Liver (tissue), 9 donors: ENCODE results near the gene GRM2. TPM values are rescaled to one million over a fixed set of nuclear protein-coding genes. Genes with fewer than 3 reads are reported as not detected.

ENCODE experiments used
- DNase-seq: peaks from one replicate; pipeline ENCODE4 v3.0.0-alpha.2; 2017; ENCODE audit warnings: low spot score
- H3K27ac ChIP-seq, 2 donors: one replicate each; pipeline ENCODE4 v1.7.0; 2013; ENCODE audit warnings: inconsistent platforms in 2 of 2, low read length in 2 of 2, control low read depth in 1 of 2, low read depth in 1 of 2, mild to moderate bottlenecking in 1 of 2
- H3K27me3 ChIP-seq, 4 donors: one replicate each; pipeline versions ENCODE4 v1.6.1 to v1.7.0; 2013; ENCODE audit warnings: low read length in 3 of 4, inconsistent platforms in 1 of 4, mild to moderate bottlenecking in 1 of 4, moderate library complexity in 1 of 4; ENCODE audit not compliant: control insufficient read depth in 4 of 4, insufficient read depth in 4 of 4
- H3K36me3 ChIP-seq, 4 donors: one replicate each; pipeline versions ENCODE4 v1.6.1 to v1.7.0; 2013; ENCODE audit warnings: low read length in 3 of 4, mild to moderate bottlenecking in 3 of 4, low read depth in 1 of 4, moderate library complexity in 1 of 4; ENCODE audit not compliant: control insufficient read depth in 4 of 4, insufficient read depth in 3 of 4
- H3K4me1 ChIP-seq, 4 donors: one replicate each; pipeline versions ENCODE4 v1.6.1 to v1.7.0; 2013; ENCODE audit warnings: low read length in 3 of 4, mild to moderate bottlenecking in 3 of 4, moderate library complexity in 1 of 4; ENCODE audit not compliant: control insufficient read depth in 4 of 4, insufficient read depth in 4 of 4
- H3K4me3 ChIP-seq, 3 donors: one replicate each; pipeline versions ENCODE4 v1.6.1 to v1.7.0; 2013; ENCODE audit warnings: low read length in 3 of 3, control low read depth in 1 of 3, low read depth in 1 of 3, mild to moderate bottlenecking in 1 of 3
- H3K9ac ChIP-seq, 2 donors: one replicate each; pipeline ENCODE4 v1.7.0; 2013; ENCODE audit warnings: low read length in 2 of 2, mild to moderate bottlenecking in 2 of 2, moderate library complexity in 2 of 2, control low read depth in 1 of 2, low read depth in 1 of 2
- H3K9me3 ChIP-seq, 4 donors: one replicate each; pipeline versions ENCODE4 v1.6.1 to v1.7.0; 2013; ENCODE audit warnings: low read length in 3 of 4; ENCODE audit not compliant: control insufficient read depth in 4 of 4
- ATF3 ChIP-seq: IDR thresholded peaks from 2 replicates; pipeline ENCODE4 v1.6.1; 2016; ENCODE audit warnings: antibody characterized with exemption
- CTCF ChIP-seq: fragments of 150-350 bp; IDR thresholded peaks from 2 replicates; pipeline ENCODE4 v1.5.1; 2017; ENCODE audit warnings: improper control_type of control experiment, low read depth, low read length; ENCODE audit not compliant: missing input control
- EGR1 ChIP-seq, 2 donors: IDR thresholded peaks; 2 replicates each; pipeline ENCODE4 v1.6.1; 2016 to 2018; ENCODE audit warnings: antibody characterized with exemption in 2 of 2, low read depth in 2 of 2
- FOXA1 ChIP-seq: IDR thresholded peaks from 2 replicates; pipeline ENCODE4 v1.6.1; 2016; ENCODE audit warnings: antibody characterized with exemption
- FOXA2 ChIP-seq: IDR thresholded peaks from 2 replicates; pipeline ENCODE4 v1.6.1; 2016; ENCODE audit warnings: antibody characterized with exemption
- GABPA ChIP-seq, 2 donors: IDR thresholded peaks in 1 of 2; conservative IDR thresholded peaks in 1 of 2; 2 replicates each; pipeline ENCODE4 v1.6.1; 2016; ENCODE audit warnings: antibody characterized with exemption in 2 of 2, mild to moderate bottlenecking in 1 of 2, moderate library complexity in 1 of 2
- HNF4A ChIP-seq, 2 donors: conservative IDR thresholded peaks; 2 replicates each; pipeline ENCODE4 v1.6.1; 2016; ENCODE audit warnings: antibody characterized with exemption in 2 of 2, mild to moderate bottlenecking in 2 of 2
- HNF4G ChIP-seq: IDR thresholded peaks from 2 replicates; pipeline ENCODE4 v1.6.1; 2016; ENCODE audit warnings: antibody characterized with exemption
- JUND ChIP-seq, 2 donors: IDR thresholded peaks; 2 replicates each; pipeline ENCODE4 v1.6.1; 2016; ENCODE audit warnings: antibody characterized with exemption in 2 of 2
- MAX ChIP-seq: IDR thresholded peaks from 2 replicates; pipeline ENCODE4 v1.6.1; 2016; ENCODE audit warnings: antibody characterized with exemption
- NR2F2 ChIP-seq: IDR thresholded peaks from 2 replicates; pipeline ENCODE4 v1.6.1; 2016; ENCODE audit warnings: antibody characterized with exemption
- RAD21 ChIP-seq, 2 donors: IDR thresholded peaks; 2 replicates each; pipeline ENCODE4 v1.6.1; 2016; ENCODE audit warnings: antibody characterized with exemption in 2 of 2, mild to moderate bottlenecking in 2 of 2
- REST ChIP-seq: IDR thresholded peaks from 2 replicates; pipeline ENCODE4 v1.6.1; 2016; ENCODE audit warnings: antibody characterized with exemption, mild to moderate bottlenecking
- RXRA ChIP-seq, 2 donors: IDR thresholded peaks; 2 replicates each; pipeline ENCODE4 v1.6.1; 2017 to 2018; ENCODE audit warnings: antibody characterized with exemption in 2 of 2, mild to moderate bottlenecking in 1 of 2
- SP1 ChIP-seq: IDR thresholded peaks from 2 replicates; pipeline ENCODE4 v1.6.1; 2018; ENCODE audit warnings: antibody characterized with exemption, mild to moderate bottlenecking
- TAF1 ChIP-seq: conservative IDR thresholded peaks from 2 replicates; pipeline ENCODE4 v1.6.1; 2016; ENCODE audit warnings: antibody characterized with exemption, mild to moderate bottlenecking
- YY1 ChIP-seq: IDR thresholded peaks from 2 replicates; pipeline ENCODE4 v1.6.1; 2016; ENCODE audit warnings: antibody characterized with exemption, mild to moderate bottlenecking
- ZBTB33 ChIP-seq: IDR thresholded peaks from 2 replicates; pipeline ENCODE4 v1.6.1; 2016; ENCODE audit warnings: antibody characterized with exemption
- WGBS: extraction: QIAGEN DNeasy Blood & Tissue Kit; methylation state at CpG from one replicate; pipeline ENCODE4 v1.1.7; 2013; 5-methylcytosine and 5-hydroxymethylcytosine counted together
- polyA plus RNA-seq, 2 donors: library from polyadenylated mRNA; stranded (reverse) in 1 of 2; unstranded in 1 of 2; fragments of 200-250 nt in 1 of 2; fragments of >200 nt in 1 of 2; fragmentation: Nextera tagmentation in 1 of 2; extraction: Ambion mirVana in 1 of 2; gene quantifications; one replicate each; pipeline versions ENCODE4 v1.2.1 to v1.2.3, GENCODE V29; 2013 to 2015
- total RNA-seq, 2 donors: library from RNA; depleted of rRNA; stranded (reverse); fragments of >200 nt; gene quantifications; one replicate each; pipeline ENCODE4 v1.2.3, GENCODE V29; 2014
- donor health status: healthy.
- donor health status: healthy.
- donor health status: healthy.
- donor health status: healthy.
- donor health status: healthy.

Gene GRM2
- total and polyA plus RNA-seq, 4 donors, result 0.02 to 0.08 TPM; not detected in 2

GRCh38 chr3:51712038-51712420, 5.2 kb downstream of the GRM2 start:
- TF ChIP-seq JUND (IDR thresholded peaks at IDR 0.05), result no peak
- no peak for TF ChIP-seq YY1
- TF ChIP-seq TAF1, result no peak
- TF ChIP-seq CTCF, result no peak
- TF ChIP-seq FOXA2, result no peak
- no peak for TF ChIP-seq MAX
- TF ChIP-seq ATF3, result no peak
- TF ChIP-seq RXRA (IDR thresholded peaks at IDR 0.05), result no peak
- TF ChIP-seq FOXA1, result no peak
- 87% methylated on average over 1 of the region's 1 CpG for WGBS

GRCh38 chr3:51712511-51712931, 5.7 kb downstream of the GRM2 start:
- Histone ChIP-seq H3K27me3 (no peaks in the 10 kb centered on the region), H3K4me1 (no peaks in the 10 kb centered on the region), H3K36me3 (no peaks in the 10 kb centered on the region), H3K9me3 (no peaks in the 10 kb centered on the region), H3K4me3 (no peak overlapping the region), H3K27ac (no peak overlapping the region), H3K9ac (no peak overlapping the region)
- peak; percentile 26 for DNase-seq
- 93% methylated on average over 20 of the region's 20 CpGs for WGBS
- no peak for TF ChIP-seq NR2F2
- no peak for TF ChIP-seq GABPA (IDR thresholded peaks at IDR 0.05 in 1 of 2, conservative IDR thresholded peaks at IDR 0.05 in 1 of 2)
- TF ChIP-seq HNF4G, result no peak
- no peak for TF ChIP-seq JUND (IDR thresholded peaks at IDR 0.05)
- no peak for TF ChIP-seq EGR1 (IDR thresholded peaks at IDR 0.05; ENCODE audit: low read depth in 2 of 2)
- no peak for TF ChIP-seq MAX
- TF ChIP-seq ATF3, result no peak
- no peak for TF ChIP-seq YY1
- no peak for TF ChIP-seq REST
- TF ChIP-seq FOXA2, result no peak
- TF ChIP-seq SP1, result no peak
- no peak for TF ChIP-seq RAD21 (IDR thresholded peaks at IDR 0.05)
- TF ChIP-seq RXRA (IDR thresholded peaks at IDR 0.05), result no peak
- no peak for TF ChIP-seq FOXA1
- no peak for TF ChIP-seq HNF4A (conservative IDR thresholded peaks at IDR 0.05)
- TF ChIP-seq TAF1, result no peak
- TF ChIP-seq CTCF, result no peak
- TF ChIP-seq ZBTB33, result no peak

More at GRCh38 chr3:51712038-51712420, 5.2 kb downstream of the GRM2 start:
- Histone ChIP-seq H3K36me3 (no peaks in the 10 kb centered on the region), H3K9ac (no peak overlapping the region), H3K4me3 (no peak overlapping the region), H3K9me3 (no peaks in the 10 kb centered on the region), H3K4me1 (peaks cover 0 to 3% (median under 1%) of the 10 kb centered on the region in 4 donors), H3K27me3 (no peaks in the 10 kb centered on the region), H3K27ac (no peak overlapping the region)
- DNase-seq, result peak; percentile 22
